T-helper 1 cell treated with Interleukin-12 subunit alpha and Interleukin-12 subunit beta and Interleukin-4 antibody, amounts not matched to agents 30 ng/mL and 1 ng/mL, for 36 hours (primary cell): Measurements from ENCODE around the gene AKAP11. TPM values are rescaled to one million over a fixed set of nuclear protein-coding genes. Genes with fewer than 3 reads are reported as not detected.

Experiments used
- intact Hi-C: fragments of 100-400 bp; cut with micrococcal nuclease; formaldehyde crosslinking; loops from one replicate; pipeline ENCODE4 v1.15.1; 2024
- total RNA-seq: library from RNA; stranded (reverse); gene quantifications from 2 replicates; pipeline ENCODE4 v1.2.3, GENCODE V29; 2022

AKAP11 gene
- total RNA-seq, 1 donor from 2014 or later = 28.4 TPM

- intact Hi-C loops = loop anchor here (1.0 to 10.0 kb wide), 20 partner anchors 49 to 1871 kb away; partner anchors contain the start of genes CCDC122, DGKH, EPSTI1 and KBTBD6
These were observed 426 bp upstream of the AKAP11 start for GRCh38 chr13:42271337-42272114.

DNA sequence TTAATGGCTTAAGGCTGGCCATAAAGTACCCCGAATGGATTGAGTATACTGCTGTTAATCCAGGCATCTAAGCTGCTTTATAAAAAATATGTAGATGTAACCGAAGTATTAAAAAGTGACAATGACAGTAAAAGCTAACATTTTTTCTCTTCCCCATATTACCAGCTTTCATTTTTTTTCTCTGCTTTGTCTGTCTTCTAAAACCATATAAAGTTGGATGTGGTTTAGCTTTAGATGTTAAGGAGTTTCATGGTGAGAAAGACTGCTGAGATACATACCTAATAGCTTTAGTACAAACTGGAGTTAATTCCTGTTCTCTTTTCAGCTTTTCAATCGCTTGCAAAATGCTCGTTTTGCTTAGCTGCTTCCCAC is 838 bp downstream of the AKAP11 start:
- intact Hi-C loops = loop anchor here (1.0 to 10.0 kb wide), 11 partner anchors 105 to 1870 kb away; partner anchors contain the start of genes CCDC122, EPSTI1, LACC1 and RGCC

DNA sequence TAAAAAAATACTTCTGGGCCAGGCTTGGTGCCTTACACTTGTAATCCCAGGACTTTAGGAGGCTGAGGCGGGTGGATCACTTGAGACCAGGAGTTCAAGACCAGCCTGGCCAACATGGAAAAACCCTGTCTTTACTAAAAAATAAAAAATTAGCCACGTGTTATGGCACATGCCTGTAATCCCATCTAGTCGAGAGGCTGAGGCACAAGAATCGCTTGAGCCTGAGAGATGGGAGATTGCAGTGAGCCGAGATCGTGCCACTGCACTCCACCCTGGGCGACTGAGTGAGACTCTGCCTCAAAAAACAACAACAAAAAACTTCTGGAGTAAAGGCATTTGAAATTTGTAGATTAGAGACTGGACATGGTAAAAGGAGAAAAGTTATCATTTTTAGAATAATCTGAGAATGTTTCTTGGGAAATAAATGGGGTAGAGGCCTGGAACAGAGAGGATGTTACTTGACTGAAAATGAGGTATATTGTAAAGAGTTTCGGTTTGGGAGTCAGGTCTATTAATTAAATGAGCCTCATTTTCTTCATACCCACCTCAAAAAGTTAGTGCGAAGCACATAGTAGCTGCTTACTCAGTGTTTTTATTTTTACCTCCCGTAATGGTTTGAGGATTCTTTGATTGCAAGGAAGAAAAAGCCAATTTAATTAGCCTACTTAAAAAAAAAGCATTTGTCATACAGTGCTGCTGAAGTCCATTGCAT is 2.6 kb downstream of the AKAP11 start:
- intact Hi-C loops = loop anchor here (5.0 to 10.0 kb wide), 10 partner anchors 223 to 1868 kb away; partner anchors contain the start of genes CCDC122, EPSTI1, LACC1 and RGCC

DNA sequence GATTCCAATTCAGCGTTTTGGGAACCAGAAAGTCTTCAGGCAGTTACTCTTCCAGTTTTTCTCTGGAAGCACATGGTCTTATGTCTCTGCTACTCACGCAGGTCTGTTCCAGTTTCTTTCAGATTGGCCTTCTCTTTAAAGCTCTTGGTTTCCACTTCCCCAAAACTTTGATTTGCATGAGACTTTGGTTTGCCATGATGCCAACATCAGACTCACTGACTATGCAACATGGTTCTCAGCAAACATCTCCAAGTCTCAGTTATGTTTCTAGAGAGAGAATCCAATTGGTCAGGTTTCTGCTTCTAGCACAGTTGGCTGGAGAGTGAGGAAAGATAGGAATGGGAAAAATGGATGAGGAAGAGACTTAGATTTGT is 3.1 kb downstream of the AKAP11 start:
- intact Hi-C loops = loop anchor here (10.0 kb wide), 1 partner anchor 780 kb away; no protein-coding TSS in a partner anchor

DNA sequence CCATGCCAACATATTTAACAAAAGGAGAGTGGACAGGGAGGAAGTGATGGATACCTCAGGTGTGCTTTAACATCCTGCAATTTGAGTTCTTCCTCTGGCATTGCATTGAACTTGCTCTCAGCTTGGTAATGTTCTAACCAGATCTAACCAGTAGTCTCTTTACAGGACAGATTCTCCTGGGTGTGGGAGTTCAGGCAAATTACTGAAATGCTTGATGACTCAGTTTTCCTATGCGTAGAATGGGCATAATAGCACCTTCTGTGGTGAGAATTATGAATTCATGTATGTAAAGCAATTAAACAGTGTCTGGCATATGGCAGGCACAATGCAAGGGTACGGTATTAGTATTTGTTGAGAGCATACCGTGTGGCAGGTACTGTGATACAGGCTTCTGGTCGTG is 3.6 kb downstream of the AKAP11 start:
- intact Hi-C loops = loop anchor here (10.0 kb wide), 1 partner anchor 779 kb away; no protein-coding TSS in a partner anchor

GRCh38 chr13:42276683-42277082 is 4.7 kb downstream of the AKAP11 start:
- intact Hi-C loops = loop anchor here (10.0 kb wide), 1 partner anchor 778 kb away; no protein-coding TSS in a partner anchor

- intact Hi-C loops = loop anchor here (10.0 kb wide), 1 partner anchor 777 kb away; no protein-coding TSS in a partner anchor
These were observed 5.8 kb downstream of the AKAP11 start for GRCh38 chr13:42277618-42278276.

DNA sequence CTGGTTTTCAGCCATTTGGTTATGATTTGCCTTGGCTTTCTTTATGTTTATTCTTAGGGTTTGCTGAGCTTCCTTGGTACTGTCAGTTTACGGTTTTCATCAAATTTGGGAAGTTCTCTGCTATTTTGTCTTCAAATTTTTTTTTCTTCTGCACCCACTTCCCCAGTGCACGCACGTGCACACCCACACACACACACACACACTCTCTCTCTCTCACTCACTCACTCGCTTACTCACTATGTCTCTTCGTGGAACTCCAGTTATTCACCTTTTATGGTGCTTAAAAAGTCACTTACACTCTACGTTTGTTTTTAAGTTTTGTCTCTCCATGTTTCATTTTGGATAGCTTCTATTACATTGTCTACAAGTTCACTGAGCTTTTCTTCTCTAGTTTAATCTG is 7.1 kb downstream of the AKAP11 start:
- intact Hi-C loops = loop anchor here (10.0 kb wide), 1 partner anchor 776 kb away; no protein-coding TSS in a partner anchor

- intact Hi-C loops = loop anchor here (5.0 to 10.0 kb wide), 2 partner anchors 197 to 775 kb away; no protein-coding TSS in a partner anchor
These were observed 8.0 kb downstream of the AKAP11 start for GRCh38 chr13:42279986-42280385.

DNA sequence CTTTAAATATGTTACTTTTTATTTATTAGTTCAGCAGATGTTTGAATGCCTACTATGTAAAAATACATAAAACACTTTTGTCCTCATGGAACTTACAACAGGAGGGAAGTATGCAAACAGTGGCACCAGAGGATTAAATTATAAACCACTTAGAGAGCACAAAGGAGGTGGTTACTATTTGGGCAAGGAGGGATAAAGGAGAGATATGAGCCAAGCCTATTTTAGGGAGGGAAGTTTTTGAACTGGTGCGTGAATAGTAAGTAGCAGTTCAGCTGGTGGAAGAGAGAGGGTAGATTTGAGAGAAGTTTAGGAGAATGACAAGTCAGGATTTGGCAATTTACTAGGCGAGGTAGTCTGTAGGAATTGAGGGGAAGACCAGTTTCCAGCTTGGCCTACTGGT is 8.6 kb downstream of the AKAP11 start:
- intact Hi-C loops = loop anchor here (5.0 kb wide), 1 partner anchor 197 kb away; no protein-coding TSS in a partner anchor

DNA sequence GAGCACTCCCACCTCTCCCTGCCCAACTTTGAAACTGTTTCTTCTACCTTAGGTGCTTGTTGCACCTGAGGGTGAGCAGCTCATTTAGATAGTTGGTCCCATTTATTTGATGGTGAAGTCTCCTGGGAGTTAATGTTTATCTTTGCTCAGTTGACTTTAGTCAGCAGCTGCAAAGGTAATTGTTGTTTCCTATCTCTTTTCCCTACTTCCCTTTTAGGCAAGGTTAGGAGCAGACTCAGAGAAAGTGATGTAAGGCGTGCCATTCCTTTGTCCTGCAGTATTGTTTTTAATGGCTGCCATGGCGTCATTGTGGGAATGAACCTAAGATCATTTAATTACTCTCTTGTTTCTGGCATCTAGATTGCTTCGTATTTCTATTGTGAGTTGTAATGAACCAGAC is 11.6 kb downstream of the AKAP11 start:
- intact Hi-C loops = loop anchor here (5.0 kb wide), 1 partner anchor 194 kb away; no protein-coding TSS in a partner anchor

- intact Hi-C loops = loop anchor here (5.0 kb wide), 1 partner anchor 193 kb away; no protein-coding TSS in a partner anchor
These were observed 12.1 kb downstream of the AKAP11 start for GRCh38 chr13:42284068-42284467.

DNA sequence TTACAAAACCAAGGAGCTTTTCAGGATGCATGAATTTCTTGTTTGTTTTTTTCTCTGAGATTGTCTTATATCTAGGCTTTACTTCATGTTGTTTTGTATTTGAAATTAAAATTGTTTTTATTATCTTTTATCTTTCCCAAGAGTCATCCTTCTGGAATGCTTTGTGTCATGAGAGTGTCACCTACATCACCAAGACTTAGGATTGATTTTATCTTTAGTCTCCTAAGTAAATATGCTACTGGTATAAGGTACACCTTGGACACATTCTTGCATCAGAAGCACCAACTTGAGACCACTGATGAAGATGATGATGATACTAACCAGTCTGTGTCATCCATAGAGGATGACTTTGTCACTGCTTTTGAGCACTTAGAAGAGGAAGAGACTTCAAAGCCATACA is 26.4 kb downstream of the AKAP11 start:
- intact Hi-C loops = no loop called here

GRCh38 chr13:42305503-42305902 is 33.6 kb downstream of the AKAP11 start:
- intact Hi-C loops = no loop called here

DNA sequence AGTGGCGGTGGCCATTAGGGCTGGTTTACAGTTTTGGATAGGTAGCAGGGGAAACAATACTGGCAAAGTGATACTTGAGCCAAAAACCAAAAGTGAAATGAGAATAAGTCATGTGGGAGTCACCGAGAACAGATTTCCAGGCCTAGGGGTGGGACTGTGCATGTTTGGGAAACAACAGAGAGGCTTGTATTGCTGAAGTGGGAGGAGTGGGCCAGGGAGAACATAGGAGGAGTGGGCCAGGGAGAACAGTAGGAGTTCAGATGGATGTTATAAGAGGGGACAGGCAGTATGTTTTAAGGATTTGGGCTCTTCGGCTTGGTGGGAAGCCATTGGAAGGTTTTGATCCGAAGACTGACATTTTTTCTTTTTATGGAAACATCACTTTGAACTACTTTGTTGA is 35.5 kb downstream of the AKAP11 start:
- intact Hi-C loops = no loop called here

- intact Hi-C loops = no loop called here
These were observed 41.0 kb downstream of the AKAP11 start for GRCh38 chr13:42312817-42313431.

- intact Hi-C loops = no loop called here
These were observed 46.6 kb downstream of the AKAP11 start for GRCh38 chr13:42318570-42318969.

DNA sequence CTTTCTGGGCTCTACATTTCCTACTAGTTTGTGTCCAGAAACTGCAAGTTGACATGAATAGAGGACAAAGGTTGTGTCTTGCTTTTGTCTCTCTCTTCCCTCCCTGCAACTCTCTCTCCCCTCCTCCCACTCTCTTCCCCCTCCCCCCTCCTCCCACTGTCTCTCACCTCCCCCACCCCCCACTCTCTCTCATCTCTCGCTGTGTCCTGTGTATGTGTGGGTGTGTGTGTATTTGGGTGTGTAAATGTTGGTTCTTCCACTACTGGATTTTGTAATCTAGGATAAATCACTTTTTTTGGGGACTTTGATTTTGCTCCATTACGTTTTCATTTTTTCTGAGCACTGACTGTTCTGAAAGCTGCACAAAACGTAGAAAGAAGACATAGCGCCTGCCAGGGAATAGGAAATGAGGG is 48.4 kb downstream of the AKAP11 start:
- intact Hi-C loops = loop anchor here (2.0 kb wide), 1 partner anchor 50 kb away; no protein-coding TSS in a partner anchor

- intact Hi-C loops = no loop called here
These were observed 50.9 kb downstream of the AKAP11 start for GRCh38 chr13:42322806-42323205.

GRCh38 chr13:42324704-42325103 is 52.8 kb downstream of the AKAP11 start:
- intact Hi-C loops = loop anchor here (5.0 kb wide), 1 partner anchor 402 kb away; no protein-coding TSS in a partner anchor

DNA sequence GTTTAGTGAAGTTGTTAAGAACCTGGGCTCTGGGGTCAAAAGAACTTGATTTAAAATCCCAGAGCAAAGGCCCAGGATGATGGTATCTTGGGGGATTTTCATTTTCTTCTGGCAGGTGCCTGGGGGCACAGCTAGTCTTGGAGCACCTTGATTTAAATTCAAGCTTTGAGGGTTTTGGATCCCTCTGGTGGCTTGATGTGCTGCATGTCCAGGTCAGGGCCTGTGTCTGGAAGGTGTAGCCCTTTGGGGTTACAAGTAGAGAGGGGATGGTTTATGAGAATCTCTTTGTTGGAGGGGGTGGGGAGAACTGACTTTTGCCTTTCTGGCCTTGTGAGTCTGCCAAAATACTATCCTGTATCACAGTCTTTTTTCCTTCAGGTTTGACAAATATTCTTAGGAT is 55.8 kb downstream of the AKAP11 start:
- intact Hi-C loops = loop anchor here (2.0 to 5.0 kb wide), 2 partner anchors 49 to 405 kb away; no protein-coding TSS in a partner anchor
